Stomach (tissue), 9 donors: ENCODE data around the gene PDE4B. TPM values are rescaled to one million over a fixed set of nuclear protein-coding genes. Genes with fewer than 3 reads are reported as not detected.

ENCODE experiments used
- DNase-seq, 2 donors: peaks; one replicate each; pipeline versions ENCODE4 v3.0.0 to v3.0.0-alpha.2; 2013 to 2019
- H3K27ac ChIP-seq, 5 donors: fragments of 200-600 bp in 4 of 5; sonication (generic) in 4 of 5; one replicate each; pipeline ENCODE4 v1.5.1; 2013 to 2019; ENCODE audit warnings: mild to moderate bottlenecking in 1 of 5, moderate library complexity in 1 of 5
- H3K27me3 ChIP-seq, 3 donors: fragments of 200-600 bp; sonication (generic); one replicate each; pipeline ENCODE4 v1.5.1; 2017 to 2019; ENCODE audit warnings: mixed run types in 1 of 3
- H3K36me3 ChIP-seq, 4 donors: fragments of 200-600 bp; sonication (generic); 1 replicate in 3 of 4; 2 replicates in 1 of 4; pipeline ENCODE4 v1.5.1; 2016 to 2019
- H3K4me1 ChIP-seq, 4 donors: fragments of 200-600 bp; sonication (generic); one replicate each; pipeline ENCODE4 v1.5.1; 2016 to 2019
- H3K4me3 ChIP-seq, 4 donors: fragments of 200-600 bp; sonication (generic) in 3 of 4; one replicate each; pipeline ENCODE4 v1.5.1; 2016 to 2019; ENCODE audit warnings: mild to moderate bottlenecking in 1 of 4
- H3K9me3 ChIP-seq, 4 donors: fragments of 200-600 bp; sonication (generic); one replicate each; pipeline ENCODE4 v1.5.1; 2016 to 2019
- CTCF ChIP-seq, 7 experiments: fragments of 450-650 bp in 4 of 7; fragments of 200-600 bp in 3 of 7; sonication (generic) in 3 of 7; IDR thresholded peaks; one replicate each; pipeline ENCODE4 v1.5.1; 2016 to 2019; ENCODE audit warnings: antibody characterized with exemption in 7 of 7, control low read depth in 2 of 7, mild to moderate bottlenecking in 1 of 7
- EP300 ChIP-seq: sonication (generic); formaldehyde crosslinking; IDR thresholded peaks from one replicate; pipeline ENCODE4 v1.6.1; 2017; ENCODE audit warnings: antibody characterized with exemption
- POLR2A ChIP-seq, 4 donors: fragments of 450-650 bp; IDR thresholded peaks; one replicate each; pipeline ENCODE4 v1.6.1; 2016; ENCODE audit warnings: antibody characterized with exemption in 4 of 4, control low read depth in 2 of 4, mild to moderate bottlenecking in 1 of 4, moderate library complexity in 1 of 4
- POLR2AphosphoS5 ChIP-seq, 3 donors: sonication (generic); formaldehyde crosslinking; IDR thresholded peaks; one replicate each; pipeline ENCODE4 v1.6.1; 2016; ENCODE audit warnings: antibody characterized with exemption in 3 of 3
- WGBS, 5 donors: extraction: QIAGEN DNeasy Blood & Tissue Kit in 3 of 5; methylation state at CpG; one replicate each; pipeline versions ENCODE4 v1.1.5 to v1.1.7; 2013 to 2018; 5-methylcytosine and 5-hydroxymethylcytosine counted together
- intact Hi-C: fragments of 100-400 bp; cut with DNase I; formaldehyde crosslinking; loops from one replicate; pipeline ENCODE4 v1.15.1; 2023; ENCODE audit warnings: low total_unique reads
- polyA plus RNA-seq, 3 donors: library from polyadenylated mRNA; stranded (reverse); fragments of 200-250 nt; gene quantifications; one replicate each; pipeline ENCODE4 v1.2.3, GENCODE V29; 2013
- total RNA-seq, 5 donors: library from RNA; depleted of rRNA; stranded (reverse); fragments of >200 nt; gene quantifications; one replicate each; pipeline versions ENCODE4 v1.1.0 to v1.2.3, GENCODE V29; 2014 to 2016
- donor health status: healthy with polysubstance abuse.
- donor health status: Bipolar disorder and iron deficiency.
- donor health status: healthy.

Gene PDE4B
- total and polyA plus RNA-seq, 8 donors: 0.45 to 34.3 (median 3.2) TPM

DNA sequence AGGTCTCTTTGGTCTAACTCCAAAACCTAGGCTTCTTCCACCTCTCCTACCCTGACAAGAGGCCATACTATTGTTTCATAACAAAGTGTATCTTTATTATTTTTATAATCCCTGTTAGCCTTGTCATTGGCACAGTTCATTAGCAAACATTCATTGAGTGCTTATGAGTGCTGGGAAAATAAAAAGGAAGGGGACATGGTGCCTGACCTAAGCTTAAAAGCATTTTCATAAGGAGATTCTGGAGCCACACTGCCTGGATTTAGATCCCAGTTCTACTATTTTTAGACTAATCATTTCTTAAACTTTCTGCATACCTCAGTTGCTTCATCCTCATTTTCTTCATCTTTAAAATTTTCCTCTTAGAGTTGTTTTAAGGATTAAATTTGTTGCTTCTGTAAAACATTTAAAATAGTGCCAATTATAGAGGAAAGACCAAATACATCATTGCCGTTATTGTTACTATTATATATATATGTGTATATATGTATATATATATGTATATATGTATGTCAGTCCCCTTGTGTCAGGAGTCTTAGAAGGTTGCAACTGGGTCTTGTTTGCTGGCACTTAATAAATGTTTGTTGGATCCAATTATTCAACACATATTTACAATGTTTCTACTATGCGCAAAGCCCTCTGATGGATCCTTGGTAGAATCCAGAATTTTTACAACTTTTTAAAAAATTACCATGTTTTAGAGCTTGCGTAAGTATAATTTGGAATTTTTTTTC lies 490.4 kb downstream of the PDE4B start:
- no peaks in the 10 kb centered on the region for H3K36me3 ChIP-seq
- H3K4me1 ChIP-seq: peaks cover 0 to 36% (median 17%) of the 10 kb centered on the region in 4 donors
- no peak overlapping the region for H3K4me3 ChIP-seq
- no peak for DNase-seq
- TF ChIP-seq CTCF (IDR thresholded peaks at IDR 0.05): no peak
- TF ChIP-seq EP300: no peak
- no peak for TF ChIP-seq POLR2AphosphoS5 (IDR thresholded peaks at IDR 0.05)
- TF ChIP-seq POLR2A (IDR thresholded peaks at IDR 0.05): no peak
- H3K9me3 ChIP-seq: no peaks in the 10 kb centered on the region
- H3K27ac ChIP-seq: peak overlapping the region in 3 of 5 donors; percentile 2 to 35 (median 27)
- intact Hi-C loops: no loop called here
- WGBS, 5 donors: 90 to 95% (median 91%) methylated on average over 3 of the region's 3 CpGs
- H3K27me3 ChIP-seq: no peaks in the 10 kb centered on the region

GRCh38 chr1:66283622-66284041 lies 490.9 kb downstream of the PDE4B start:
- Histone ChIP-seq H3K4me3 (no peak overlapping the region), H3K27ac (no peak overlapping the region), H3K27me3 (no peaks in the 10 kb centered on the region), H3K9me3 (no peaks in the 10 kb centered on the region), H3K4me1 (peaks cover 0 to 30% (median 11%) of the 10 kb centered on the region in 4 donors), H3K36me3 (no peaks in the 10 kb centered on the region)
- TF ChIP-seq CTCF (IDR thresholded peaks at IDR 0.05) (no peak), POLR2A (IDR thresholded peaks at IDR 0.05) (no peak), EP300 (no peak), POLR2AphosphoS5 (IDR thresholded peaks at IDR 0.05) (no peak)
- 83 to 90% (median 85%) methylated on average over 2 of the region's 2 CpGs for WGBS, 5 donors
- intact Hi-C loops: no loop called here
- no peak for DNase-seq

DNA sequence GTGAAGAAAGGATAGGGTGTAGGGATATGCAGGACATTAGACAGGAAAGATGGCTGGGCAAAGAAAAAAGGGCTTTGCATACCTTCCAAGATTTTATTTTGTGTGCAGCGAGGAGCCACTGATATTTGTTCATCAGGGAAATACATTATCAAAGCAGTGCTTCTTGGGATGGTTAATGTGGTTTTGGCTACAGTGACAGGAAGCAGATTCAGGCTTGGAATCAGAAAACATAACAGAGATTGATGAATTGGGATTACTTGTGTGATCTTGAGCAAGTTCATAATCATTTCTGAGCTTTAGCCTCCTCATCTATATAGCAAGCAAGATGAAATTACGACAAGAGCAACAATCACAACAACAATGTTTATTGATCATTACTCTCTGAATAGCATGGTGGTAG lies 492.1 kb downstream of the PDE4B start:
- no peak overlapping the region for H3K4me3 ChIP-seq
- intact Hi-C loops: no loop called here
- H3K36me3 ChIP-seq: no peaks in the 10 kb centered on the region
- no peak overlapping the region for H3K27ac ChIP-seq
- no peaks in the 10 kb centered on the region for H3K9me3 ChIP-seq
- 66 to 94% (median 89%) methylated on average over 2 of the region's 2 CpGs for WGBS, 5 donors
- TF ChIP-seq POLR2AphosphoS5 (IDR thresholded peaks at IDR 0.05) (no peak), POLR2A (IDR thresholded peaks at IDR 0.05) (no peak), CTCF (IDR thresholded peaks at IDR 0.05) (no peak), EP300 (no peak)
- H3K4me1 ChIP-seq: peaks cover 0 to 24% (median 8%) of the 10 kb centered on the region in 4 donors
- DNase-seq: no peak
- no peaks in the 10 kb centered on the region for H3K27me3 ChIP-seq

- no peaks in the 10 kb centered on the region for H3K36me3 ChIP-seq
- no peak overlapping the region for H3K27ac ChIP-seq
- TF ChIP-seq EP300 (no peak), CTCF (IDR thresholded peaks at IDR 0.05) (no peak), POLR2A (IDR thresholded peaks at IDR 0.05) (no peak), POLR2AphosphoS5 (IDR thresholded peaks at IDR 0.05) (no peak)
- DNase-seq: no peak
- no peaks in the 10 kb centered on the region for H3K9me3 ChIP-seq
- no peaks in the 10 kb centered on the region for H3K27me3 ChIP-seq
- intact Hi-C loops: no loop called here
- H3K4me3 ChIP-seq: no peak overlapping the region
- peaks cover 0 to 20% (median 8%) of the 10 kb centered on the region in 4 donors for H3K4me1 ChIP-seq
- 64 to 74% (median 68%) methylated on average over 2 of the region's 2 CpGs for WGBS, 5 donors
Observed at GRCh38 chr1:66285618-66286270, 493.0 kb downstream of the PDE4B start.
